Iris pigment epithelial cell (primary cell): ENCODE measurements around the gene CHRDL1.
A peak's percentile ranks its signal among the peaks of the same experiment; 100 is the strongest.
"Not testable (repeated sequence)": the region's sequence is repeated elsewhere in the genome, so short reads cannot be mapped to it uniquely, and the experiment has no call there.

Experiments
- DNase-seq: peaks from one replicate; pipeline ENCODE4 v3.0.0-alpha.2; 2011; ENCODE audit warnings: low read depth

The CHRDL1 gene

DNA sequence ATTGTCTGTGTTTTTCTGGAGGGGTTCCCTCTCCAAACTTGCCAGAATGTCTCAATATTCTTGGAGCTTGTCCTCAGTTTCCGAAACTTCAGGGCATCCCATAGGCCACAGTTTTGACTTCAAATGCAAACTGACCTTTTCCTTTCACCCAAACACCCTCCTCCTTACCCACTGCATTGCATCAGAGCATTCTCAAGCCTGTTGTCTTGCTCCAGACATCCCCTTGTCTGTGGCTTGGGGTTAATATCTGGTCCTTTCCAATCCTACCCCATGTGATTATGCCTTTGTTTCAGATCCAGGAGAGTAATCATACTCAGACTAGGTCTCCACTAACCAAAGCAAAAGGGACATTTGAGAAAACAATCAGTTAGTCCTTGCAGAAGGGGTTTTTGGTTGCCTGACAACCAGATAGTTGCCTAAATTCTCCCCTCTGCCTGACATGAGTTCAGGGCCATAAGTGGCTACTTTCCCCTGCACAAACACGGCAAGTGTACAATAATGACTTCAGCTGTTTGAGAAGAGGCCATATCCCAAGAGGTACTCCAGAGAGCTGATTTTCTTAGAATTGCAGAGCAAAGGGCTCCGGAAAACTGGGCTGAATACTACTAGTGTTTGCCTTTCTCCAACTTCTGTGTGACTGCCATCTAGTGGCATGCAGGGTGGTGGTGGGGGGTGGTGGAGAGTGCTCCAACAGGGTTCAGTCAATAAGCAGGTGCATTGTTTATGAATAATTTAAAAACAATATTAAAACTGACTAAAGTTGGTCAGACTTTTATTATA, 130.2 kb downstream of the CHRDL1 start:
- peak; percentile 23 for DNase-seq

DNA sequence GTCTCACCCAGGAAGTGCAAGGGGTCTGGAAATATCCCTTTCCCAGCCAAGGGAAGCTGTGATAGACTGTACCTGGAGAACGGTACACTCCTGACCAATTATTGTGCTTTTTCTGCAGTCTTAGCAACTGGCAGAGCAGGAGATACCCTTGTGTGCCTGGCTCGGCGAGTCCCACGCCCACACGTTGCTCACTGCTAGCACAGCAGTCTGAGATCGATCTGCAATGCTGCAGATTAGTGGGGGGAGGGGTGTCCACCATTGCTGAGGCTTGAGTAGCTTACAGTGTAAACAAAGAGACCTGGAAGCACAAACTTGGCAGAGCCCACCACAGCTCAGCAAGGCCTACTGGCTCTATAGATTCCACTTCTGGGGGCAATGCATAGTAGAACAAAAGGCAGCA, 138.5 kb downstream of the CHRDL1 start:
- no peak for DNase-seq

DNA sequence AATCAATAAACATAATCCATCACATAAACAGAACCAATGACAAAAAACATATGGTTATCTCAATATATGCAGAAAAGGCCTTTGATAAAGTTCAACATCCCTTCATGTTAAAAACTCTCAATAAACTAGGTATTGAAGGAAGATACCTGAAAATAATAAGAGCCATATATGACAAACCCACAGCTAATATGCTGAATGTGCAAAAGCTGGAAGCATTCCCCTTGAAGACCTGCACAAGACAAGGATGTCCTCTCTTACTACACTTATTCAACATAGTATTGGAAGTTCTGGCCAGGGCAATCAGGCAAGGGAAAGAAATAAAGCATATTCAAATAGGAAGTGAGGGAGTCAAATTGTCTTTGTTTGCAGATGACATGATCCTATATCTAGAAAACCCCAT, 141.3 kb downstream of the CHRDL1 start:
- not testable (repeated sequence) for DNase-seq

DNA sequence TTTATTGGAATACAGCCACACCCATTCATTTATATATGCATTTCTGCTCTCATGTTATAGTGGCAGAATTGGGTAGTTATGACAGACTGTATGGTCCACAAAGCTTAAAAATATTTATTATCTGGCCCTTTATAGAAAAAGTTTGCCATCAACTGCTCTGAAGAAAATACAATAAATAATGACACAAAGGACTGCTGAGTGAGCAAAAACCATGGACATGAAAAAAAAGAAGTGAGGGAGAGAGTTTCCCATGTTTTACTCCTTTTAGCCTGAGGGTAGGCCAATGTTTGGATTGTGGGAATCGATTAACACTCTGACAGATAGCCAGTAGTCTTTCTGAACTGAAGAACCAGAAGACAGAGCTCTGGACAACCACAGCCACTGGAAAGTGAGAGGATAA, 149.2 kb downstream of the CHRDL1 start:
- DNase-seq: no peak
